ENCODE data around the gene TIMM9. TPM values are rescaled to one million over a fixed set of nuclear protein-coding genes. Genes with fewer than 3 reads are reported as not detected.

TIMM9 gene
- total RNA-seq, 1 donor from 2014 or later, result 35.7 TPM

GRCh38 chr14:58398495-58398894 lies 28.8 kb downstream of the TIMM9 start:
- no peak for TF ChIP-seq CTCF (IDR thresholded peaks at IDR 0.05)
- Mint-ChIP-seq H3K36me3 (ENCODE audit: low read depth) (peaks cover 4% of the 10 kb centered on the region), H3K27me3 (no peaks in the 10 kb centered on the region), H3K9me3 (no peaks in the 10 kb centered on the region), H3K4me3 (no peak overlapping the region), H3K4me1 (peaks cover 14% of the 10 kb centered on the region), H3K27ac (no peak overlapping the region)
- CTCF ChIA-PET, result interaction anchor here (1.0 to 1.2 kb wide), 3 partner anchors 29 to 657 kb away, joined by 3 to 4 read pairs (median 3); partner anchors contain the start of genes KIAA0586 and TIMM9
- DNase-seq, result no peak
- POLR2A ChIA-PET, result no interaction called here
- no peak for ATAC-seq (ENCODE audit: low read depth)
- intact Hi-C loops (cut with micrococcal nuclease), result no loop called here

GRCh38 chr14:58397156-58397555 lies 30.2 kb downstream of the TIMM9 start:
- ATAC-seq (ENCODE audit: low read depth) (no peak), DNase-seq (no peak)
- no peak overlapping the region for H3K27ac Mint-ChIP-seq
- peaks cover 2% of the 10 kb centered on the region for H3K36me3 Mint-ChIP-seq (ENCODE audit: low read depth)
- no peaks in the 10 kb centered on the region for H3K27me3 Mint-ChIP-seq
- ChIA-PET POLR2A (interaction anchor here (2.6 to 3.5 kb wide), 2 partner anchors 30 to 99 kb away, joined by 16 to 19 read pairs; partner anchors contain the start of genes ARID4A, KIAA0586 and TIMM9), CTCF (interaction anchor here (0.8 to 1.5 kb wide), 4 partner anchors 31 to 288 kb away, joined by 3 to 5 read pairs (median 4); partner anchors contain the start of gene KIAA0586)
- peaks cover 14% of the 10 kb centered on the region for H3K4me1 Mint-ChIP-seq
- H3K4me3 Mint-ChIP-seq, result peak overlapping the region; percentile 29
- no peak for TF ChIP-seq CTCF (IDR thresholded peaks at IDR 0.05)
- H3K9me3 Mint-ChIP-seq, result no peaks in the 10 kb centered on the region
- intact Hi-C loops (cut with micrococcal nuclease), result loop anchor here (2.0 kb wide), 2 partner anchors 18 to 152 kb away; partner anchors contain the start of gene PSMA3

GRCh38 chr14:58395812-58396788 lies 31.2 kb downstream of the TIMM9 start, which contains the start of gene TOMM20L:
Gene TOMM20L (plus strand): TSS chr14:58395930. CDS start chr14:58395958, 28 bp downstream.
- peak; percentile 92 for ATAC-seq (ENCODE audit: low read depth)
- Mint-ChIP-seq H3K4me1 (peaks cover 14% of the 10 kb centered on the region), H3K9me3 (no peaks in the 10 kb centered on the region), H3K27ac (peak within 1 kb of the TSS; percentile 77), H3K36me3 (ENCODE audit: low read depth) (no peaks in the 10 kb centered on the region), H3K27me3 (no peaks in the 10 kb centered on the region), H3K4me3 (peak within 1 kb of the TSS; percentile 83)
- peak; percentile 76 for TF ChIP-seq CTCF (IDR thresholded peaks at IDR 0.05)
- DNase-seq, result peak; percentile 83
- CTCF ChIA-PET, result interaction anchor here (0.6 to 2.0 kb wide), 15 partner anchors 16 to 287 kb away, joined by 3 to 5 read pairs (median 3); partner anchors contain the start of genes KIAA0586 and TIMM9
- intact Hi-C loops (cut with micrococcal nuclease), result loop anchor here (1.0 to 2.0 kb wide), 4 partner anchors 19 to 288 kb away; partner anchors contain the start of genes KIAA0586, PSMA3 and TIMM9
- POLR2A ChIA-PET, result interaction anchor here (1.0 to 3.5 kb wide), 3 partner anchors 31 to 1088 kb away, joined by 3 to 19 read pairs (median 16); partner anchors contain the start of genes ARID4A, JKAMP, KIAA0586 and L3HYPDH

- Mint-ChIP-seq H3K27me3 (no peaks in the 10 kb centered on the region), H3K36me3 (ENCODE audit: low read depth) (no peaks in the 10 kb centered on the region), H3K4me1 (peaks cover 14% of the 10 kb centered on the region), H3K9me3 (no peaks in the 10 kb centered on the region), H3K27ac (peak overlapping the region; percentile 76), H3K4me3 (peak overlapping the region; percentile 83)
- DNase-seq, result no peak
- CTCF ChIA-PET, result interaction anchor here (0.8 to 2.0 kb wide), 12 partner anchors 17 to 148 kb away, joined by 3 to 5 read pairs (median 3); partner anchors contain the start of genes KIAA0586 and TIMM9
- TF ChIP-seq CTCF (IDR thresholded peaks at IDR 0.05), result no peak
- no peak for ATAC-seq (ENCODE audit: low read depth)
- intact Hi-C loops (cut with micrococcal nuclease), result loop anchor here (1.0 kb wide), 1 partner anchor 287 kb away; no protein-coding TSS in a partner anchor
- POLR2A ChIA-PET, result interaction anchor here (1.0 to 3.5 kb wide), 3 partner anchors 32 to 97 kb away, joined by 3 to 19 read pairs (median 16); partner anchors contain the start of genes ARID4A, KIAA0586 and TIMM9
These were observed 31.8 kb downstream of the TIMM9 start for GRCh38 chr14:58395562-58395811.
